Measurements from ENCODE around the gene QTRT2.

DNA sequence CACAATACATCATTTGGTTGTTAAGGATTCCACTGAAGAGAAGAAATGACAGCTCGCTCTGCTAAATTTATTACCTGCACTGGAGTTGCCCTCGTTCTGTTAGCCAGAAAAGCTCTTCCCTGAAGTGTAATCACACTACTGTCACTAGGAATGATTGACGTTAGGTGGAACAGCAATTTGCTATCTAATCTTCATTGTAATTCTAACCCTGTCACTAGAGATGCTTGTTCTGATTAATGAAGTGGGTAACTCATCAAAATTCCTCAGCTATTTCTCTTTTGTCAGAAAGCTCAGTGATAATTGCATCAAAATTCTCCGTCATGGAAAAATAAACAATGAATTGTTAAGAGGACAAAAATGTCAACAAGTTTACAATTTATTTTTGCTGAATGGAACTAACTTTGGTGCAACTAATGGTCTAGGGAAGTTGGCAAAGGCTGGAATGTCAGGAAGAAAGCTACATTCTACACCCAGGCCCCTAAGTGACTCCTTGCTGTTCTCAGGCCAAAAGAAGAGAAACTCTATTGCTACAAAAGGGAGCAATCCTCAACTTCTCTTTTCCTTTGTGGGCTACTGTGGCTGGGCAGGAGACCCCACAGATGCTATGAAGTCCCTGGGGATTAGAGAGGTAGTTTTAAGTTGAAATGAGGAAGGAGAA, 34.3 kb upstream of the QTRT2 start:
- TF ChIP-seq, protein P1, sequence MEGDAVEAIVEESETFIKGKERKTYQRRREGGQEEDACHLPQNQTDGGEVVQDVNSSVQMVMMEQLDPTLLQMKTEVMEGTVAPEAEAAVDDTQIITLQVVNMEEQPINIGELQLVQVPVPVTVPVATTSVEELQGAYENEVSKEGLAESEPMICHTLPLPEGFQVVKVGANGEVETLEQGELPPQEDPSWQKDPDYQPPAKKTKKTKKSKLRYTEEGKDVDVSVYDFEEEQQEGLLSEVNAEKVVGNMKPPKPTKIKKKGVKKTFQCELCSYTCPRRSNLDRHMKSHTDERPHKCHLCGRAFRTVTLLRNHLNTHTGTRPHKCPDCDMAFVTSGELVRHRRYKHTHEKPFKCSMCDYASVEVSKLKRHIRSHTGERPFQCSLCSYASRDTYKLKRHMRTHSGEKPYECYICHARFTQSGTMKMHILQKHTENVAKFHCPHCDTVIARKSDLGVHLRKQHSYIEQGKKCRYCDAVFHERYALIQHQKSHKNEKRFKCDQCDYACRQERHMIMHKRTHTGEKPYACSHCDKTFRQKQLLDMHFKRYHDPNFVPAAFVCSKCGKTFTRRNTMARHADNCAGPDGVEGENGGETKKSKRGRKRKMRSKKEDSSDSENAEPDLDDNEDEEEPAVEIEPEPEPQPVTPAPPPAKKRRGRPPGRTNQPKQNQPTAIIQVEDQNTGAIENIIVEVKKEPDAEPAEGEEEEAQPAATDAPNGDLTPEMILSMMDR (IDR thresholded peaks at IDR 0.05 in 4 of 5, conservative IDR thresholded peaks at IDR 0.05 in 1 of 5): no peak
- no peak for TF ChIP-seq POLR2A (IDR thresholded peaks at IDR 0.05)
